Activated CD8-positive, alpha-beta memory T cell treated with anti-CD3 and anti-CD28 coated beads, Interleukin-2, amount 10 ng/mL, durations not matched to agents 7 days and 5 days (primary cell): ENCODE data around the gene TENM4. TPM values are rescaled to one million over a fixed set of nuclear protein-coding genes. Genes with fewer than 3 reads are reported as not detected.

ENCODE experiments used
- ATAC-seq: fragments of 150-1000 bp; cut with Tn5 transposase; one replicate; pipeline ENCODE4 v1.10.0; 2021; ENCODE audit warnings: moderate library complexity
- CTCF ChIA-PET: fragments of 350-600 bp; sonication (Branson Sonifier 250); formaldehyde crosslinking; loops from one replicate; lab custom pipeline; 2021; ENCODE audit warnings: antibody characterized with exemption; lab: Charles Lee
- DNase-seq: peaks from one replicate; pipeline ENCODE4 v3.0.0-alpha.2; 2020
- H3K27ac Mint-ChIP-seq: one replicate; pipeline ENCODE4 v1.8.0; 2021; ENCODE audit warnings: mild to moderate bottlenecking, mixed read lengths
- H3K27me3 Mint-ChIP-seq: one replicate; pipeline ENCODE4 v1.8.0; 2021; ENCODE audit warnings: mixed read lengths
- H3K36me3 Mint-ChIP-seq: one replicate; pipeline ENCODE4 v1.8.0; 2021; ENCODE audit warnings: mild to moderate bottlenecking, mixed read lengths
- H3K4me1 Mint-ChIP-seq: one replicate; pipeline ENCODE4 v1.8.0; 2021; ENCODE audit warnings: mixed read lengths
- H3K4me3 Mint-ChIP-seq: one replicate; pipeline ENCODE4 v1.8.0; 2021; ENCODE audit warnings: mild to moderate bottlenecking, moderate library complexity, mixed read lengths
- H3K9me3 Mint-ChIP-seq: one replicate; pipeline ENCODE4 v1.8.0; 2022; ENCODE audit warnings: low read depth, mixed read lengths
- total RNA-seq, 2 experiments: library from RNA; stranded (reverse); gene quantifications; one replicate each; pipeline ENCODE4 v1.2.3, GENCODE V29; 2021

Gene TENM4
- total RNA-seq, 2 experiments from 2014 or later: not detected

DNA sequence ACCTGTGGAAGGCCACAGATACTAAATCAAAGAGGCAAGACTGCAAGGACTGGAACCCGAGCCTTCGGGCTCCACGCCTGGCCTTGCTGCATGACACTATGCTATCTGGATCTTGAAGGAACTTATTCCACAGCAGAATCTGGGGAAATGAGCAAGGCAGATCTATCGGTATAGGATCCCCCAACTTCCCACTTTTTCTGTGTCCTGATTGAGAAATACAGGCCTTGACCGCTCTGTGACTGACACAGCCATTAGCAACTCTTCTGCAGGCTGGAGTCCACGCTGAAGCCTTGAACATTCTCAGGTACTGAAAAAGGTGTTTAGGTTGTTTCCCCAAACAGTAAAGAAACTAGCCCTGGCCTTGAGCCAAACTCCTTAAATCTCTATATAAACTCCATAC is 625.0 kb downstream of the TENM4 start:
- ATAC-seq: no peak
- H3K9me3 Mint-ChIP-seq: no peaks in the 10 kb centered on the region
- H3K27me3 Mint-ChIP-seq: peaks cover 17% of the 10 kb centered on the region
- H3K27ac Mint-ChIP-seq: no peak overlapping the region
- no peaks in the 10 kb centered on the region for H3K36me3 Mint-ChIP-seq
- no peaks in the 10 kb centered on the region for H3K4me1 Mint-ChIP-seq
- DNase-seq: no peak
- CTCF ChIA-PET: no interaction called here
- H3K4me3 Mint-ChIP-seq: no peak overlapping the region

DNA sequence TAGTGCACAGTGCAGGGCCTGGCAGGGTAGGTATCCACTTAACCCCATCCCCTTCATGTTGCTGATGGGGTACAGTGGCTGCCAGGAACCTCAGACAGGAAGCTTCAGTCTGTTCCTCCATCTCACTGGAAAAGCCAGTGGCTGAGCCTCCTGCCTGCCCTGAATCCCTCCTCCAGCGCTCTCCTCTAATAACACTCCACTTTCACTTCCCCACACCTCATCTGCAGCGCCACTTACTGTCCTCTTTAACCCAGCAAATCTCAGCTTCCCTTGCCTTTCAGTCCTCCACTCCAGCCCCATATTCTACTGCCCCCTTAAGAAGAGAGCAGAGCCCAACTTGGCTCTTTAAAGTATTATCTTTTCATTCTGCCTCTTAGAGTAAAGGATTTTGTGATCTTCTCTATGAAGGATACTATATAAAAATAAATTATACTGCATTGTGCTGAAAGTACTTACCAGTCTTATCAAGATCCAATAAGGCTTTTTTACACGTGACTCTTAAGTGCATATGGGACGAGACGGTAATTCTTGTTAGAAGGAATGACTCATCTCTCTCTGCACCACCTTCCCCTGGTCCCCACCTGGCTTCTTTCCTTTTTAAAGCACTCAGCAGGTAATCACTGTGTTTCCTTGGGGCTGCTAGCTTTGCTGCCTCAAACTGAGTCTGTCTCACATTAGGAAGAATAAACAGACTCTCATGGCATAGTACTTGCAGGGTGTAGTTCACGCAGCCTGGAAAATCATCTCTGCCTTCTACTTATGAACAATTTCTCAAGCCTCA is 628.1 kb downstream of the TENM4 start:
- H3K27me3 Mint-ChIP-seq: peaks cover 9% of the 10 kb centered on the region
- no peak overlapping the region for H3K4me3 Mint-ChIP-seq
- no peaks in the 10 kb centered on the region for H3K9me3 Mint-ChIP-seq
- DNase-seq (no peak), ATAC-seq (no peak)
- H3K27ac Mint-ChIP-seq: no peak overlapping the region
- H3K4me1 Mint-ChIP-seq: no peaks in the 10 kb centered on the region
- H3K36me3 Mint-ChIP-seq: no peaks in the 10 kb centered on the region
- CTCF ChIA-PET: no interaction called here

DNA sequence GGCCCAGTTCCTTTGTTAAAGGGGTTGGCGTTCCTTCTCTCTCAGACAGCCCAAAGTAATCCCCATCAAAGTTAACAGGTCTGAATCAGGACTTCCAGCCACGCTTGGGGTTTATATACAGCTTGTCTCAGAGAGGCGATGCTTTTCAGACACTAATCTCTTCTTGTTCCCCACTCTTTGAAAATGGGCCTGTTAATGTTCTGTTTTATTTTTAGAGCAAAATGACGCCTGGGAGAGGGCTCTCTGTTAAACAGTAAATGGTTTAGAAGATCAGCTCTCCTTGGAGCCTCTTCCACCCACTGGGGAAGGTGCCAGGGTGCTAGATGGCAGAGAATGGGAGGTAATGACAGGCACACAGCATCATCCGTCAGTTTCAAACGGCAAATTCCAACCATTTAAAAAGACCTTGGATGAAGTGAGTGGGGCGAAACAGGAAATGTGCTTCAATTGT is 630.2 kb downstream of the TENM4 start:
- no peak overlapping the region for H3K4me3 Mint-ChIP-seq
- no peaks in the 10 kb centered on the region for H3K9me3 Mint-ChIP-seq
- no peaks in the 10 kb centered on the region for H3K4me1 Mint-ChIP-seq
- H3K27ac Mint-ChIP-seq: no peak overlapping the region
- CTCF ChIA-PET: no interaction called here
- no peak for ATAC-seq
- H3K36me3 Mint-ChIP-seq: no peaks in the 10 kb centered on the region
- H3K27me3 Mint-ChIP-seq: peaks cover 5% of the 10 kb centered on the region
- DNase-seq: no peak

DNA sequence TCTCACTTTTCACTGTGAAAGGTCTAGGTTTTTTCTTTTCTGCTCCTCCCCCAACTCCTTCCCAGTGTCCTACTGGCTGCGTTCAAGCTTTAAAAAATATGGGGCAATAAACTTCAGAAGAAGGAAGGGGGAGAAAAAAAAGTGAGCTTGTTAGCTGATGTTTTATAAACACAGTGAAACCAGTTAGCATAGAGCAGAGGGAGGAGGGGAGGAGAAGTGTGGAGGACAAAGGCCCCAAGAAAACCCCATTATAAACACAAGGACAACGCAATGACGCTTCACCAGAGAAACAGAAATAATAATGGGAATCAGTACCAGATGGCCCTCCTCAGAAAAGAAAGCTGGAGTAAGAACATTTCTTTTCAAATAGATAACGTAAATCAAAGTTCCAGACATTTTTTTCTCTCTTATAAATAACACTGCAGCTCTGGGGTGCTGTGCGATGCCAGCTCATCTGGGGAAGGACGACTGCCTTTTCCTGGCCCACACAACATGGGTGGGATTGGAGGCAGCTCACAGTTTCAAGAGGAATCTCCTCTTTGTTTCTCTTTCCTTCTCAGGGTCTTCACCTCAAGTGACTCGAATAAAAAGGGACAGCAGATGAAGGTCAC is 630.8 kb downstream of the TENM4 start:
- CTCF ChIA-PET: no interaction called here
- no peak overlapping the region for H3K4me3 Mint-ChIP-seq
- H3K9me3 Mint-ChIP-seq: no peaks in the 10 kb centered on the region
- no peak for ATAC-seq
- no peak for DNase-seq
- no peaks in the 10 kb centered on the region for H3K4me1 Mint-ChIP-seq
- no peaks in the 10 kb centered on the region for H3K36me3 Mint-ChIP-seq
- no peak overlapping the region for H3K27ac Mint-ChIP-seq
- peaks cover 5% of the 10 kb centered on the region for H3K27me3 Mint-ChIP-seq

DNA sequence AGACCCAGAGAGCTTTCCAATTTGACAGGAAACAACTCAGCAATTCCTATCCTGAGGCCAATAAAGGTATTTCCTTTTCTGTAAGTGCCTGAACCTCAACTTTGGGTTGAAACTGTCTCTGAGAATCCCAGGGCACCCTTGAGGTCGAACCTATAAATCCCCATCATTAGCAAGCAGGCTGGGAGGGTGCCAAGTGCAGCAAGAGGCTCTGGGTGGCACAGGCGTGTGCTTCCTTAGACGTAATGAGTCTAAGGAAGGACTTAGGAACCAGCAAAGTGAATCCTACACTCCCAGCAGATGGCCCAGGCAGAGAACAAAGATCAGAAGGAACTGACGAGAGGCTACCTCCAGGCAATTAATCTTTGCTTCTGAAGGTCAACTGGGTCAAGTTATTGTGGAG is 631.9 kb downstream of the TENM4 start:
- CTCF ChIA-PET: no interaction called here
- no peak overlapping the region for H3K27ac Mint-ChIP-seq
- H3K4me3 Mint-ChIP-seq: no peak overlapping the region
- no peaks in the 10 kb centered on the region for H3K36me3 Mint-ChIP-seq
- ATAC-seq (no peak), DNase-seq (no peak)
- peaks cover 3% of the 10 kb centered on the region for H3K27me3 Mint-ChIP-seq
- H3K9me3 Mint-ChIP-seq: no peaks in the 10 kb centered on the region
- H3K4me1 Mint-ChIP-seq: no peaks in the 10 kb centered on the region

DNA sequence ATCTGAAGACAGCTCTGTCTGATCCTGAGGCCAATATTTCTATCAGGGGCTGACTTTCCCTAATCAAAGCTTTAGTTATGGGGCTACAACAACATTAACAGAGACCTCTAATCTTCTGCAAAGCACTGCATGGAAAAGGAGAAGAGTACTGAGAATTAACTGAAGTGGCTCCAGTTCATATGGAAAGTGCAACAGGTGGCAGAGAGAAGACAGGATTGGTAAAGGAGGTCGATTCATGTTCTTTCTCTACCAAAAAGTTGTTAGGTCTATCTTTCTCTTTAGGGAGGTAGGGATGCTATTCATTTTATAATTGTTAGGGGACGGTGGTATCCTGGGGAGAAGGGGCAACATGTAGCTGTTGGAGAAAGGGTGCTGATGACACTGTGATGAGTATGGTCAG is 633.5 kb downstream of the TENM4 start:
- Mint-ChIP-seq H3K36me3 (no peaks in the 10 kb centered on the region), H3K27me3 (no peaks in the 10 kb centered on the region), H3K9me3 (no peaks in the 10 kb centered on the region), H3K4me1 (no peaks in the 10 kb centered on the region), H3K27ac (no peak overlapping the region), H3K4me3 (no peak overlapping the region)
- ATAC-seq (no peak), DNase-seq (no peak)
- CTCF ChIA-PET: no interaction called here

DNA sequence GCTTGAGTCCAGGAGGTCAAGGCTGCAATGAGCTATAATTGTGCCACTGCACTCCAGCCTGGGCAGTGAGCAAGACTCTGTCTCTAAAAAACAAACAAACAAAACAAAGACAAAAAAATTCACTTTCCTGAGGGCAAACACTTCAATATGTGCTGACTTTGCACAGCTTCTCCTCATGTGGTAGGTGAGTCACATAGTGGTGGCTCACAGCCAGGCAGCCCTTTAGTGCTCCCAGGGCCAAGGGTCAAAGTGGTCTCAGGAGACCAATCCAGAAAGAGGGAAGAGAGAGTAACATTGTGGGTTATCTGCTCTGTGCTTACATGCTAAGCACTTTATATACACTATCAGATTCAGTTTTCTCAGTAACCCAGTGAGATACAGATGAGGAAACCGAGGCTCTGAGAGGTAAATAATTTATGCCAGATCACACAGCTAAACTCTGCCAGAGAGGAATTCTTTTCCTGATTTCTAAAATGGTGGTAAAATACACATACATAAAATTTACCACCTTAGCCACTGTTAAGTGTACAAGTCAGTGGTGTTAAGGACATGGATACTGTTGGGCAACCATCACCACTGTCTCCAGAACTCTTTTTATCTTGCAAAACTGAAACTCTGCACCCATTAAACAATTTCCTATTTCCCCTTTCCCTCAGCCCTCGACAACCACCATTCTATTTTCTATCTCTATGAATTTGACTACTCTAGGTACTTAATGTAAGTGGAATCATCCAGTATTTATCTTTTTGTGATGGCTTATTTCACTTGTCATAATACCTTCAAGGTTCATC is 634.4 kb downstream of the TENM4 start:
- Mint-ChIP-seq H3K27ac (no peak overlapping the region), H3K4me3 (no peak overlapping the region), H3K27me3 (no peaks in the 10 kb centered on the region), H3K9me3 (no peaks in the 10 kb centered on the region), H3K36me3 (no peaks in the 10 kb centered on the region), H3K4me1 (no peaks in the 10 kb centered on the region)
- CTCF ChIA-PET: no interaction called here
- no peak for DNase-seq
- ATAC-seq: no peak

DNA sequence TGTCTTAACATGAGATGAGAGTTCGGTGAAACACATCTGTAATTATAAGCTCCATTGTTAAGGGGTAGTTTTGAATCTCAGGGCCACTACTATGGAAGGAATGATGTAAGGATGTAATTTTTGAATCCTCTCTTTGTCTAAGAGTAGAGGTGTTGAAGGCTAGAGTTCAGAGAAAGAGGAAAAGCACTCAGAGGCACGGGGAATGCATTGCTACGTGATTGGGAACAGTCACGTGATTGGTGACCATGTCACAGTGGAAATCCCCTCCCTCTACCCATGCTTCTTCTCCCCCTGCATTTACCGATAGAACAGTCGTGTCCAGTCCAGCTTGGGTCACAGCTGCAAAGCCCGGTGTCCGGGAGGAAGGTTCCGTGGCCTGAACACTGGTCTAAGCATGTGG is 635.8 kb downstream of the TENM4 start:
- no peak overlapping the region for H3K27ac Mint-ChIP-seq
- H3K4me1 Mint-ChIP-seq: no peaks in the 10 kb centered on the region
- H3K36me3 Mint-ChIP-seq: no peaks in the 10 kb centered on the region
- no peak for DNase-seq
- no peaks in the 10 kb centered on the region for H3K27me3 Mint-ChIP-seq
- CTCF ChIA-PET: no interaction called here
- no peaks in the 10 kb centered on the region for H3K9me3 Mint-ChIP-seq
- no peak for ATAC-seq
- no peak overlapping the region for H3K4me3 Mint-ChIP-seq

DNA sequence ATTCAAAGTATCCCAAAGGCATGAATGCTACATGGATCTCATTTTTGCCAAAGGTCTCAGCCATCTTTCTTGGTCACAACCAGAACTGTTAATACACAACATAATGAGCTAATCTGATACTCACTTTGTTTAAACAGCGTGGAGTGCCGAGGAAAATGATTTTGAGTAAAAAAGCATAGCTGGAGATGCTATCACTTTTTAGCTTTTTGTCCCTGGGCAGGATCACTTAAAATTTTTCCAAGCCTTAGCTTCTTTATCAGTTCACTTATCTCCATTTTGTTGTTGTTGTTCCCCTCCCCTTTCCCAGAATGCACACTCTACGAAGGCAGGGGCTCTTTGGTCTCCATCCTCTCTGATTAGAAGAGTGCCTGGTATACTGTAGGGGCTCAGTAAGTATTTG is 636.8 kb downstream of the TENM4 start:
- H3K9me3 Mint-ChIP-seq: no peaks in the 10 kb centered on the region
- no peak overlapping the region for H3K4me3 Mint-ChIP-seq
- H3K36me3 Mint-ChIP-seq: no peaks in the 10 kb centered on the region
- H3K27me3 Mint-ChIP-seq: no peaks in the 10 kb centered on the region
- H3K4me1 Mint-ChIP-seq: no peaks in the 10 kb centered on the region
- ATAC-seq (no peak), DNase-seq (no peak)
- no peak overlapping the region for H3K27ac Mint-ChIP-seq
- CTCF ChIA-PET: no interaction called here

DNA sequence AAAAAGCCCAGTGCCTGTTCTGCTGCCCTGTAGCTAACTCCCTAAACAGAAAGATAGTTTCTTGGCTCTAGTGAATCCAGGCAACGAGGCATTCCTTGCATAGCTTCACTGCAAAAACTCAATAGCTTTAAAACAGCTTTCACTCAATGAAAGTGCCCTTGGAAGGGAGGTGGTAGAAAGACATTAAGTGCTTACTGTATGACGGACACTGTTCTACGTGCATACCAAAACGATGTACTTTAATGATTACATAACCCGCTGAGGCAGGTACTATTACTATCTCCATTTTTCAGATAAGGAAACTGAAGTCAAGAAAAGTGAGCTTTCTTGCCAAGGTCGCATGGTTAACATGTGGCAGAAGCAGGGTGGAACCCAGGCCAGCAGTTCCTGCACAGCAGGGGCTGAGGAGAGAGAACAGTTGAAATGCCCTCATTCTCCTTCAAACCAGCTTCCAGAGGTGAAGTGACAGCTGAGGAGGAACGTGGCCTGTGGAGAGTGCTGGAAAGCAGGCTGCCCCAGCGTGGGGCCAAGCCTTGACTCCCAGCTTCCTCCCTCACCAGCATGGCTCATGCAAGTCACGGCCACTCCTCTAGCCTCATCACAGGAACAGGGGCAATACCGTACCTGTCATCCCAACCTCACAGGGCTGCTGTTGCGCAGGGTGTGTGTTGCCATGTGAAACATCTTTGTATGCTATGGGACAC is 638.6 kb downstream of the TENM4 start:
- no peak overlapping the region for H3K27ac Mint-ChIP-seq
- CTCF ChIA-PET: interaction anchor here (1.1 to 1.4 kb wide), 3 partner anchors 11 to 19 kb away, joined by 3 to 4 read pairs (median 3); no protein-coding TSS in a partner anchor
- no peaks in the 10 kb centered on the region for H3K27me3 Mint-ChIP-seq
- no peak overlapping the region for H3K4me3 Mint-ChIP-seq
- ATAC-seq: no peak
- no peaks in the 10 kb centered on the region for H3K9me3 Mint-ChIP-seq
- DNase-seq: no peak
- no peaks in the 10 kb centered on the region for H3K4me1 Mint-ChIP-seq
- no peaks in the 10 kb centered on the region for H3K36me3 Mint-ChIP-seq

DNA sequence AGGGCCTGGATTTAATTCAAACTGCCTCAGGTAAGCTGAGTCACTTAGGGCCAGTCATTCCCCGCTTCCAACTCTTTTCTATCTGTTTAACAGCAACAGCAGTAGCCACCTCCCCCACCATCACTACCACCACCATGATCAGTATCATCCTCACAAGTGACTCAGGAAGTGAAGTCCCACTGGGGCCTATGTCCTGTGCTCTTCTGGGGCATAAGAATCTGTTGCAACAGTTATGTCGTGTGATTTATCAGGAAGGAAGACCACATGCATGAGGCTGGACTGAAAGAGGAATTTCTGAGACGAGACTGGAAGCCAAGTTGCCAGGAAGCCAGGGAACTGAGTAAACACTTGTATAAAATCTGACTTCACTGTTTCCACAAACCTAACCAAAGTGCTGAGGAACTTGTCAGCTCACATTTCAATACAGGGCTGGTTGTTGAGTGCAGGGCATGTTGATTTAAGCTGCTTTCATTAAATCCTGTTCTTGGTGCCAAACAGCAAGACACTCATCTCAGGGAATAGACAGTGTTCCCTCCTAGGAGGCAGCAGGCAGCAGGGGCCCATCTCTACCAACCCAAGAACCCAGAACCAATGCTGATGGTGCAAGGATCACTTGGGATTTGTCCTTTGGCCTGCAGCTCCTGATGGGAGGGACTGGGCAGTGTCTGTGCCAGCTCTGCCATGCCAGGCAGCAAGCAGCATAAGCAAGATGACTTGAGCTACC is 639.5 kb downstream of the TENM4 start:
- Mint-ChIP-seq H3K9me3 (no peaks in the 10 kb centered on the region), H3K27me3 (no peaks in the 10 kb centered on the region), H3K27ac (no peak overlapping the region), H3K36me3 (no peaks in the 10 kb centered on the region), H3K4me1 (no peaks in the 10 kb centered on the region), H3K4me3 (no peak overlapping the region)
- no peak for ATAC-seq
- CTCF ChIA-PET: no interaction called here
- DNase-seq: no peak

DNA sequence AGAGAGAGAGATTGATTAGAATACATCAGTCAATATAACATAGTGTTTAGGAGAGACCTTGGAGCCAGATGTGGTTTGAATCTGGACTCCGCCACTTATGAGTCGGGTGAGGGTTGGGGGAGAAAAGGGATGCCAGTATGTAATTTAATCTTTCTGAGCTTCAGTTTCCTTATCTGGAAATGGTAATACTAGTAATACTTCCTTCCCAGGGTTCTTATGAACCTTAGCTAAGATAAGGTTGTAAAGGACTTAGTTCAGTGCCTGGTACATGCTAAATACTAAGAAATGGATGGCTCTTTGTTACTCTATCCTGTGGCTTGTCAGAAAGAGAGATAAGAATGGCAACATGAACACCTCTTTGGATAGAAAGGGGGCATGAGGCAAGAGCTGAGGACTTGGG is 640.1 kb downstream of the TENM4 start:
- ATAC-seq (no peak), DNase-seq (no peak)
- H3K27me3 Mint-ChIP-seq: no peaks in the 10 kb centered on the region
- H3K4me3 Mint-ChIP-seq: no peak overlapping the region
- H3K9me3 Mint-ChIP-seq: no peaks in the 10 kb centered on the region
- H3K27ac Mint-ChIP-seq: no peak overlapping the region
- no peaks in the 10 kb centered on the region for H3K4me1 Mint-ChIP-seq
- CTCF ChIA-PET: no interaction called here
- H3K36me3 Mint-ChIP-seq: no peaks in the 10 kb centered on the region
